Panc1 (cell line): ENCODE results near the gene SRP19. TPM values are rescaled to one million over a fixed set of nuclear protein-coding genes. Genes with fewer than 3 reads are reported as not detected.

Experiments used
- ATAC-seq: fragments of 200-7000 bp; cut with Tn5 transposase; 2 replicates; pipeline ENCODE4 v1.9.1; 2020; ENCODE audit warnings: mild to moderate bottlenecking, moderate library complexity
- BruUV-seq: library from RNA; stranded (reverse); fragments of 400-500 nt; replicated peaks from 2 replicates; lab custom pipeline; 2021; lab: Mats Ljungman, UMichigan
- CTCF ChIA-PET: fragments of 300-600 bp; sonication (Branson Sonifier 250); formaldehyde crosslinking; loops from one replicate; lab custom pipeline; 2022; ENCODE audit warnings: antibody characterized with exemption; lab: Charles Lee
- POLR2A ChIA-PET: fragments of 300-600 bp; sonication (Branson Sonifier 250); formaldehyde crosslinking; loops from one replicate; lab custom pipeline; 2022; ENCODE audit warnings: antibody characterized with exemption; lab: Charles Lee
- DNase-seq: peaks from one replicate; pipeline ENCODE4 v3.0.0-alpha.2; 2010; ENCODE audit warnings: low read depth, low spot score
- H3K27ac ChIP-seq: 2 replicates; pipeline ENCODE4 v1.5.1; 2011; ENCODE audit warnings: mild to moderate bottlenecking, low read length, inconsistent platforms
- H3K27me3 ChIP-seq: fragments of 200-500 bp; sonication (Bioruptor generic); 2 replicates; pipeline ENCODE4 v1.6.0; 2014; ENCODE audit warnings: low read length, inconsistent platforms; ENCODE audit not compliant: control insufficient read depth, insufficient read depth
- H3K36me3 ChIP-seq: fragments of 200-500 bp; sonication (Bioruptor generic); 2 replicates; pipeline ENCODE4 v1.5.1; 2014; ENCODE audit warnings: inconsistent platforms, mild to moderate bottlenecking, low read length, moderate library complexity; ENCODE audit not compliant: control insufficient read depth, insufficient read depth
- H3K4me1 ChIP-seq: 2 replicates; pipeline ENCODE4 v1.5.1; 2011; ENCODE audit warnings: inconsistent platforms, mild to moderate bottlenecking, low read length, moderate library complexity; ENCODE audit not compliant: control insufficient read depth, insufficient read depth
- H3K4me3 ChIP-seq, 2 experiments: 2 replicates each; pipeline ENCODE4 v1.5.1; 2011 to 2012; ENCODE audit warnings: low read depth in 2 of 2, low read length in 2 of 2, mild to moderate bottlenecking in 2 of 2, inconsistent platforms in 1 of 2, moderate library complexity in 1 of 2
- H3K9me3 ChIP-seq: fragments of 200-500 bp; sonication (Bioruptor generic); 2 replicates; pipeline ENCODE4 v1.5.1; 2014; ENCODE audit warnings: low read depth, mild to moderate bottlenecking, inconsistent platforms, low read length, moderate library complexity; ENCODE audit not compliant: control insufficient read depth, insufficient read depth
- POLR2AphosphoS5 ChIP-seq: IDR thresholded peaks from 2 replicates; pipeline ENCODE4 v1.6.1; 2012; ENCODE audit warnings: mild to moderate bottlenecking, low read depth, low read length, moderate library complexity
- REST ChIP-seq, 2 experiments: IDR thresholded peaks; 2 replicates each; pipeline ENCODE4 v1.6.1; 2011 to 2012; ENCODE audit warnings: low read depth in 2 of 2, control low read depth in 1 of 2, low read length in 1 of 2, mild to moderate bottlenecking in 1 of 2, moderate library complexity in 1 of 2; ENCODE audit not compliant: insufficient read depth in 1 of 2
- SIN3A ChIP-seq: IDR thresholded peaks from 2 replicates; pipeline ENCODE4 v1.6.1; 2012; ENCODE audit warnings: low read depth, mild to moderate bottlenecking, low read length, moderate library complexity, borderline replicate concordance; ENCODE audit not compliant: insufficient read depth
- TCF7L2 ChIP-seq: IDR thresholded peaks from 2 replicates; pipeline ENCODE4 v1.6.1; 2011; ENCODE audit warnings: mild to moderate bottlenecking, low read depth, low read length, inconsistent platforms
- in situ Hi-C: cut with HindIII; loops from 2 replicates; pipeline ENCODE4 v1.10.0; 2016; ENCODE audit warnings: low sequenced_read_pairs, low pct_unique_long_range_greater_than_20kb
- intact Hi-C: fragments of 100-400 bp; cut with micrococcal nuclease; formaldehyde crosslinking; loops from one replicate; pipeline ENCODE4 v1.10.0; 2022; ENCODE audit not compliant: unreplicated experiment
- total RNA-seq: library from RNA; stranded (reverse); gene quantifications from one replicate; pipeline ENCODE4 v1.2.1, GENCODE V29; 2021; ENCODE audit not compliant: unreplicated experiment
- TF ChIP-seq, protein P1 (sequence below): fragments of 450-650 bp; IDR thresholded peaks from 2 replicates; pipeline ENCODE4 v1.5.1; 2017; ENCODE audit warnings: mild to moderate bottlenecking

Gene SRP19
- total RNA-seq, 1 experiment from 2014 or later = 55.8 TPM

DNA sequence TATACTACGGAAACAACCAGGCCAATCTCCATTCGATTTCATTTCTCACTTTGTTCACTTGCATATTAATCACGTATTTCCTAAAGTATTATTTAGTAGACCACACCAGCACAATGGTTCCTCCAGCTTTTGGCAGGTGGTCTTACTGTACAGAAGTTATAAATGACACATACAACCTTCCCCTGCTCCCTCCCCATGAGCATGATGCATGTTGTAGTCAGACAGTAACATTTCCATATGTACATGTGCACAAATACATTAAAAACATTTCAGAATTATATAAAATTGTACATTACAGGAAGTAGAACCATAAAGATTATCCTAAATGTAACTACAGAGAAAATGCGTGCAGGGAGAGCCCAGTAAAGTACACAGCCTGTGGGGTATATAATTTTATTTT lies 17.0 kb downstream of the SRP19 start:
- intact Hi-C loops = no loop called here
- ChIA-PET CTCF (no interaction called here), POLR2A (no interaction called here)
- ATAC-seq (no peak), DNase-seq (no peak)
- H3K9me3 ChIP-seq = no peaks in the 10 kb centered on the region
- no peak overlapping the region for H3K4me3 ChIP-seq
- BruUV-seq = no TSS peak
- TF ChIP-seq, protein P1, sequence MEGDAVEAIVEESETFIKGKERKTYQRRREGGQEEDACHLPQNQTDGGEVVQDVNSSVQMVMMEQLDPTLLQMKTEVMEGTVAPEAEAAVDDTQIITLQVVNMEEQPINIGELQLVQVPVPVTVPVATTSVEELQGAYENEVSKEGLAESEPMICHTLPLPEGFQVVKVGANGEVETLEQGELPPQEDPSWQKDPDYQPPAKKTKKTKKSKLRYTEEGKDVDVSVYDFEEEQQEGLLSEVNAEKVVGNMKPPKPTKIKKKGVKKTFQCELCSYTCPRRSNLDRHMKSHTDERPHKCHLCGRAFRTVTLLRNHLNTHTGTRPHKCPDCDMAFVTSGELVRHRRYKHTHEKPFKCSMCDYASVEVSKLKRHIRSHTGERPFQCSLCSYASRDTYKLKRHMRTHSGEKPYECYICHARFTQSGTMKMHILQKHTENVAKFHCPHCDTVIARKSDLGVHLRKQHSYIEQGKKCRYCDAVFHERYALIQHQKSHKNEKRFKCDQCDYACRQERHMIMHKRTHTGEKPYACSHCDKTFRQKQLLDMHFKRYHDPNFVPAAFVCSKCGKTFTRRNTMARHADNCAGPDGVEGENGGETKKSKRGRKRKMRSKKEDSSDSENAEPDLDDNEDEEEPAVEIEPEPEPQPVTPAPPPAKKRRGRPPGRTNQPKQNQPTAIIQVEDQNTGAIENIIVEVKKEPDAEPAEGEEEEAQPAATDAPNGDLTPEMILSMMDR = no peak
- TF ChIP-seq POLR2AphosphoS5 = no peak
- no peak for TF ChIP-seq TCF7L2
- no peak for TF ChIP-seq REST (IDR thresholded peaks at IDR 0.05; ENCODE audit: insufficient read depth in 1 of 2, low read depth in 2 of 2, low read length in 1 of 2)
- no peak for TF ChIP-seq SIN3A
- H3K36me3 ChIP-seq = peaks cover 7% of the 10 kb centered on the region
- H3K27me3 ChIP-seq = no peaks in the 10 kb centered on the region
- peaks cover 10% of the 10 kb centered on the region for H3K4me1 ChIP-seq
- in situ Hi-C loops = no loop called here
- H3K27ac ChIP-seq = no peak overlapping the region

GRCh38 chr5:112878760-112879159 lies 17.7 kb downstream of the SRP19 start:
- Histone ChIP-seq H3K36me3 (peaks cover 7% of the 10 kb centered on the region), H3K27ac (no peak overlapping the region), H3K4me1 (peaks cover 10% of the 10 kb centered on the region), H3K4me3 (no peak overlapping the region), H3K27me3 (no peaks in the 10 kb centered on the region), H3K9me3 (no peaks in the 10 kb centered on the region)
- BruUV-seq = no TSS peak
- in situ Hi-C loops (no loop called here), intact Hi-C loops (no loop called here)
- no peak for TF ChIP-seq POLR2AphosphoS5
- TF ChIP-seq SIN3A = no peak
- ChIA-PET CTCF (no interaction called here), POLR2A (no interaction called here)
- no peak for ATAC-seq
- DNase-seq = no peak

- ATAC-seq = no peak
- Histone ChIP-seq H3K27me3 (no peaks in the 10 kb centered on the region), H3K4me1 (peaks cover 10% of the 10 kb centered on the region), H3K27ac (no peak overlapping the region), H3K9me3 (no peaks in the 10 kb centered on the region), H3K4me3 (no peak overlapping the region), H3K36me3 (peaks cover 7% of the 10 kb centered on the region)
- TF ChIP-seq SIN3A (no peak), TCF7L2 (no peak), REST (IDR thresholded peaks at IDR 0.05; ENCODE audit: insufficient read depth in 1 of 2, low read depth in 2 of 2, low read length in 1 of 2) (no peak), POLR2AphosphoS5 (no peak)
- TF ChIP-seq, protein P1 = no peak
- intact Hi-C loops (no loop called here), in situ Hi-C loops (no loop called here)
- CTCF ChIA-PET = no interaction called here
- BruUV-seq = no TSS peak
- POLR2A ChIA-PET = no interaction called here
- DNase-seq = no peak
Observed at GRCh38 chr5:112880219-112880964, 19.3 kb downstream of the SRP19 start.
